ENCODE results near the gene SH3RF3. TPM values are rescaled to one million over a fixed set of nuclear protein-coding genes. Genes with fewer than 3 reads are reported as not detected.

Gene SH3RF3
- total RNA-seq, 2 donors from 2014 or later = 1.5 to 1.8 TPM

DNA sequence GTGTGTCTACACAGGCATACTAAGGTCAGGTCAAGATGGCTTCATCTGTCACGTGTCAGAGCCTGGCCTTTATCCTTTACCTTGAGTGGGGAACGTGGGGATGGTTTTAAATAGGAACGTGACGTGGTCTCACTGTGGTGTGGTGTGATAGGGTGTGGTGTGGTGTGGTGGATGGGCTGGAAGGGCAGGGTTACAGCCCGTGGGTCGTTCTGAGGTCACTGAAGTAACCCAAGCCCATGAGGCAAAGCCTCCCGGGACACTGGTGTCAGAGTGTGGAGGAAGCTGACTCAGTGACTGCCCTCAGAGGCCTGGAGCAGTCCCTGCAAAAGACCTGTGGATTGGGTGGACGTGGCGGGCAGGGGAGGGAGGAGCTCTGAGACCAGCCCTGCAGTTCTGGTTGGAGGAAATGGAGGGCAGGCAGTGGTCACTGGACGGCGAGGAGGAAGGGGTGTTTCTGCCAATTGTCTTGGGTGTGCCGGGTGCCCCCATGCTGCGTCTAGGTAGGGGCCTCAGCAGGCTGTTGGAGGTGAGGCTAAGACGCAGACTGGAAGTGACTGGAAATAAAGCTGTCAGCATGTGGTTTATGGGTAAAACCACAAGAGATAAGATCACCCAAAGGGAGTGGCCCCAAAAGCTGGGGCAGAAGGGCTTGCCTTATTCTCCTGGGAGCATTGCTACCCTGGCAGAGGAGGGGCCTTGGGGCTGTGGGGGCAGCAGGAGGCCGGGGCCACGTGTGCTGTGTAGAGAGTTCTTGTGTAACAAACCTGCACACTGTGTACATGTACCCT lies 84.8 kb downstream of the SH3RF3 start:
- no peaks in the 10 kb centered on the region for H3K36me3 ChIP-seq (ENCODE audit: control insufficient read depth, insufficient read depth, low read length)
- WGBS, 2 experiments (ENCODE audit: insufficient coverage in 1 of 2, insufficient read length in 1 of 2) = 91 to 100% methylated on average over 5 to 16 of the region's 16 CpGs
- no peaks in the 10 kb centered on the region for H3K9me3 ChIP-seq (ENCODE audit: control insufficient read depth, low read length)
- Mint-ChIP-seq H3K9me3 (no peaks in the 10 kb centered on the region), H3K27me3 (ENCODE audit: insufficient read depth) (peaks cover 19% of the 10 kb centered on the region), H3K27ac (no peak overlapping the region), H3K4me3 (no peak overlapping the region), H3K36me3 (ENCODE audit: low read depth) (no peaks in the 10 kb centered on the region), H3K4me1 (peaks cover 27% of the 10 kb centered on the region)
- no peak overlapping the region for H3K9ac ChIP-seq (ENCODE audit: extremely low read depth, low read length, poor library complexity, severe bottlenecking)
- H3K27me3 ChIP-seq (ENCODE audit: control insufficient read depth, insufficient read depth, low read length, poor library complexity, severe bottlenecking) = no peaks in the 10 kb centered on the region
- H3K4me1 ChIP-seq (ENCODE audit: control insufficient read depth, insufficient read depth, low read length) = peaks cover 5% of the 10 kb centered on the region
- DNase-seq = no peak
- no peak overlapping the region for H3K27ac ChIP-seq (ENCODE audit: low read depth, low read length)
- no peak overlapping the region for H3K4me3 ChIP-seq (ENCODE audit: low read length)
- TF ChIP-seq, protein P1, sequence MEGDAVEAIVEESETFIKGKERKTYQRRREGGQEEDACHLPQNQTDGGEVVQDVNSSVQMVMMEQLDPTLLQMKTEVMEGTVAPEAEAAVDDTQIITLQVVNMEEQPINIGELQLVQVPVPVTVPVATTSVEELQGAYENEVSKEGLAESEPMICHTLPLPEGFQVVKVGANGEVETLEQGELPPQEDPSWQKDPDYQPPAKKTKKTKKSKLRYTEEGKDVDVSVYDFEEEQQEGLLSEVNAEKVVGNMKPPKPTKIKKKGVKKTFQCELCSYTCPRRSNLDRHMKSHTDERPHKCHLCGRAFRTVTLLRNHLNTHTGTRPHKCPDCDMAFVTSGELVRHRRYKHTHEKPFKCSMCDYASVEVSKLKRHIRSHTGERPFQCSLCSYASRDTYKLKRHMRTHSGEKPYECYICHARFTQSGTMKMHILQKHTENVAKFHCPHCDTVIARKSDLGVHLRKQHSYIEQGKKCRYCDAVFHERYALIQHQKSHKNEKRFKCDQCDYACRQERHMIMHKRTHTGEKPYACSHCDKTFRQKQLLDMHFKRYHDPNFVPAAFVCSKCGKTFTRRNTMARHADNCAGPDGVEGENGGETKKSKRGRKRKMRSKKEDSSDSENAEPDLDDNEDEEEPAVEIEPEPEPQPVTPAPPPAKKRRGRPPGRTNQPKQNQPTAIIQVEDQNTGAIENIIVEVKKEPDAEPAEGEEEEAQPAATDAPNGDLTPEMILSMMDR (conservative IDR thresholded peaks at IDR 0.05) = no peak

DNA sequence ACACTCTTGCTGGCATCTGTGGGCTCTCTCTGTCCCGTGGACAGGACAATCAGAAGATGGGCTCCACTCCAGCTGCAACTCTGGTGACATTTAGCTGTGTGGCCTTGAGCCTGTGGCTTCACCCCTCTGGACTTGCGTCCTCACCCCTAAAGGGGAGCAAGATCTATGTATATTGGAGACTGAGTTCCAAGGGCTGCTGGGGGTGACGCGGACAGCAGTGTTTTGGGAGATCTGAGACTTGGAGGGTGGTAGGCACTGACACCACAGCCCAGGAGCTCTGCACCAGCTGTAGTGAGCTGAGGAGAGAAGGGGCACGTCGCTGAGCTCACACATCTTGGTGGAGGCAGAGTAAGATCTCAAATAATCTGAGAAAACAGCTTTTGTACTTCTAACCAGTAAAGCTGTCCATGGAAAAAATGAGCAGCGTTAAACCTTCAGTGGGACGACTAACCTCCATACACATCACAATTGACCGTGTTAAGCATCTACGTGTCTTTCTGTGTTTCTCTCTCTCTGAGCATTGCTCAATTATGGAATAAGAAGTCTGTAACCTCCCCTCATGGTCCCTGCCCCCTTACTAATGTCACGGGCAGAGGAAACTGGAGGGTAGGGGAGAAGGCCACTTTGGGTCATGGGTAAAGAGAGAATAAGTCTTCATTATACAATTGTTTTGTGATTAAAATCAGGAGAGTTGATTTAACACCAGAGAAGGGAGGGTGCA lies 85.8 kb downstream of the SH3RF3 start:
- H3K4me1 Mint-ChIP-seq = peaks cover 22% of the 10 kb centered on the region
- H3K9ac ChIP-seq (ENCODE audit: extremely low read depth, low read length, poor library complexity, severe bottlenecking) = no peak overlapping the region

DNA sequence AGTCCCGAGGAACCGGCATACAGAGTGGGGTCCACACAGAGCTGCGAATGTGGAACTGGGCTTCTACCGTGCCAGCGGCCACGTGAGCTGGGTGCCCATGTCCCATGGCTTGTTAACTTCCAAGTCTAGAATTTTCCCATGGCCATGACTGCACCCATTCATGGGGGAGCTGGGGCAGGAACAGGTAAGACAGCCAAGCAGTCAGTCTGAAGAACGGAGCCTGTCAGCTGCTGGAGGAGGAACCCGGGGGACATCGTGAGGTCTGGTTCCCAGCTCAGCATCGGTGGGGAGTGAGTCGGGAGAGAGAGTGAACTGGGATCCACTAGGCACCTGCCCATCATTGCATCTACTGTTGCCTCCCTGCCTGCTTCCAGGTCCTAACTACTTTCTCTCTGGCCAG lies 86.9 kb downstream of the SH3RF3 start:
- peaks cover 14% of the 10 kb centered on the region for H3K4me1 Mint-ChIP-seq
- Histone ChIP-seq H3K4me3 (ENCODE audit: low read length) (no peak overlapping the region), H3K27me3 (ENCODE audit: control insufficient read depth, insufficient read depth, low read length, poor library complexity, severe bottlenecking) (no peaks in the 10 kb centered on the region), H3K36me3 (ENCODE audit: control insufficient read depth, insufficient read depth, low read length) (no peaks in the 10 kb centered on the region), H3K27ac (ENCODE audit: low read depth, low read length) (no peak overlapping the region), H3K4me1 (ENCODE audit: control insufficient read depth, insufficient read depth, low read length) (peaks cover 5% of the 10 kb centered on the region), H3K9me3 (ENCODE audit: control insufficient read depth, low read length) (no peaks in the 10 kb centered on the region), H3K9ac (ENCODE audit: extremely low read depth, low read length, poor library complexity, severe bottlenecking) (no peak overlapping the region)
- no peaks in the 10 kb centered on the region for H3K9me3 Mint-ChIP-seq
- H3K27ac Mint-ChIP-seq = no peak overlapping the region
- no peak overlapping the region for H3K4me3 Mint-ChIP-seq
- DNase-seq = no peak
- 93 to 94% methylated on average over 3 to 11 of the region's 11 CpGs for WGBS, 2 experiments (ENCODE audit: insufficient coverage in 1 of 2, insufficient read length in 1 of 2)
- H3K36me3 Mint-ChIP-seq (ENCODE audit: low read depth) = no peaks in the 10 kb centered on the region
- TF ChIP-seq, protein P1 (conservative IDR thresholded peaks at IDR 0.05) = no peak
- peaks cover 19% of the 10 kb centered on the region for H3K27me3 Mint-ChIP-seq (ENCODE audit: insufficient read depth)

More for the DNA sequence above, 85.8 kb downstream of the SH3RF3 start:
- no peaks in the 10 kb centered on the region for H3K9me3 Mint-ChIP-seq
- no peak overlapping the region for H3K27ac Mint-ChIP-seq
- no peak overlapping the region for H3K4me3 Mint-ChIP-seq
- H3K27me3 Mint-ChIP-seq (ENCODE audit: insufficient read depth) = peaks cover 19% of the 10 kb centered on the region
- Histone ChIP-seq H3K36me3 (ENCODE audit: control insufficient read depth, insufficient read depth, low read length) (no peaks in the 10 kb centered on the region), H3K27me3 (ENCODE audit: control insufficient read depth, insufficient read depth, low read length, poor library complexity, severe bottlenecking) (no peaks in the 10 kb centered on the region), H3K4me1 (ENCODE audit: control insufficient read depth, insufficient read depth, low read length) (peaks cover 5% of the 10 kb centered on the region), H3K9me3 (ENCODE audit: control insufficient read depth, low read length) (no peaks in the 10 kb centered on the region), H3K27ac (ENCODE audit: low read depth, low read length) (no peak overlapping the region), H3K4me3 (ENCODE audit: low read length) (no peak overlapping the region)
- WGBS, 2 experiments (ENCODE audit: insufficient coverage in 1 of 2, insufficient read length in 1 of 2) = 93 to 100% methylated on average over 7 to 11 of the region's 11 CpGs
- no peak for DNase-seq
- TF ChIP-seq, protein P1 (conservative IDR thresholded peaks at IDR 0.05) = no peak
- no peaks in the 10 kb centered on the region for H3K36me3 Mint-ChIP-seq (ENCODE audit: low read depth)
